Hematopoietic multipotent progenitor cell treated with erythropoietin and hydrocortisone succinate and interleukin-3 and kit ligand, for 4 days (in vitro differentiated cells): ENCODE measurements around the gene NAP1L1.

Source experiments
- DNase-seq: peaks from one replicate; pipeline ENCODE4 v3.0.0-alpha.2; 2015

Gene NAP1L1

DNA sequence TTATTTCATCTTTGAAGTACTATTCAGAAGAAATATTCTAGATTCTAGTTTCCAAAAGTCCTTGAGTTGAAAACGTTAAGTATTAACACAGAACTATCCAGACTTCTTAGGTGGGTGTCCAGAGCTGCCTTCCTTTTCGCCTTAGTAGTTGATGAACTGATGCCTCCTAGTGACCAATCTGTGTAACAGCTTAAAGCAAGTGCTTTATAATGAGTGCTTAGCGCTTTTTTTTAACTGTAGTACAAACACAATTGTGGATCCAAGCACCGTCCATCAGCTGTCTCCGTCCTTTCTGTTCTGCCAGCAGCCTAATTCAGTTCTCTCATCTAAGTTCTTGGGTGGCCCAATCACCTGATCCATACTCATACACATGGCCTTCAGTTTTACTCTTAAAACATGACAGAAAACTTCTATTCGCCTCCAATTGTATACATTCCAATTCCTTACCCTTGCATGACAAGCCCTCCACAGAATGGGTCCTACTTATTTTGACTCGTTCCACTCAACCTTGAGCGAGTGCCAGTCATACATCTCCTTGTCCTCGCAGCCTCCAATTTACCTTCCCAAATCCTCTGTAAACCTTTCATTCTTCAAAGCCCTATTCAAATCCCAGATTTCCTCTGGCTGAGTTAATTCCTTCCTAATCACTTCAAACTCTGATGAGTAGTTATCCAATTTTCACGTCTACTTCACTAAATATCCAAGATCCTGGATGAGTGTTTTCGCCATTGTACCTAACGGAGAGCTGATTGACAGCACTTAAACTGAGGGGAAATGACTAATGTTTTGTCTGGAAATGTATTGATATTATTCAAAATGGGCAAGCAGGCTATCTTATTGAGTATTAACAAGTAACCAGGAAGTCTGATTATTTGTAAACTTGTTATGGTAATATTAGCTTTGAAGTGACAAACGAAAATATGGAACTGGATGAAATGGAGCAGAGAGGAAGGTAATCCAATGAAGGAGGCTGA, 47.1 kb downstream of the NAP1L1 start:
- peak; percentile 90 for DNase-seq

DNA sequence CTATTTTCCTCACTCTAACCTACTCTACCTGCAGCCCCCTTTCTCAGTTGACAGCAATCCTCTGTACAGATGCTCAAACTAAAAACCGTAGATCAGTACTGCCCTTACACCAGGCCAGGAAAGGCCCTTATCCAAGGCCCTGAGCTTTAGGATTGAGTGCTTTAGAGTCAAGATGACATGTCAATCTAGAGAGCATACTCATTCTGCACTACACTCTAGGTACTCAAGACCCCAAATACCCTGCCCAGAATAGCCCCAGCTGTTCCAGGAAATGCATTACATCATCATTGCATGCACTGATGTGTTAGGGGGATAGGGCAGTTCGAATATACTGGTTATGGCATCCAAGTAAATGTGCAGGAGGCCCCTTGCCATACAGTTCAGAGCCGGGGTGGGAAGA, 49.4 kb downstream of the NAP1L1 start:
- no peak for DNase-seq

DNA sequence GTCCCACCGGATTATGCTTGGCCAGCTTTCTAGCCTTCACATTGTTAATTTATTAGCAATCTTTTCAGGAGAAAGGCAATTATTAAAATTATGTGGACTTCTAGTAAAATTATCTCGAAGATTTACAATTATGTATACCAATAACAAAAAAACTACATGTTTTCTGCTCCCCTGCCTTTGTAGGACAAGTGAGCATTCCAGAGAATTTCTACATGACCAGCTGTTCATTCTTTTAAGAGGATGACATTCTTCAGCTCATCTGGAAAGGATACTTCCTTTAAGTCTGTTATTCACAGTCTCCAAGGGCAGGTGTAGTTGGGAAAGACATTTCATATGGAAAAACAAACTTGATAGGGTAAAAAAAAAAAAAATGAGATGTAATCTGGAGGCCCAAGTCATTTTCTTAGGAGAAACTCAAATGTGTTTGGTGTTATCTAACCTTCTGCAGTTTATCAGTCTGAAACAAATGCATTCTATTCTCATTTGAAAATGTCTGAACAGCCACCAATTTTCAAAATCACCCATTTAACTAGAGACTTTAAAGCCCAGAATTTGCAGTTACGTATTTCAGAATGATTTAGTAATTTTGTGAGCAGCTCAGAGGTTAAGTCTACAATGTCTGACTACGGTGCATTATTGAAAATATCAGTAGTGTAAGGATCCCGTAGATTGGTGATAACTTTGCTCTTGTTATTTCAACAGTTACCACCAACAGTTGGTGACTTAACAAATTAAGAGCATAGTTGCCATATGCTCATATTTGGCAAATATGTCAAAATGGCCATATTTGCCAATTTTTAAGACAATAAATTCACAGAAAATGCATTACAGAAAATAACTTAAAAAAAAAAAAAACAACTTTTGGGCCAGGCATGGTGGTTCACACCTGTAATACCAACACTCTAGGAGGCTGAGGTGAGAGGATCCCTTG, 51.1 kb downstream of the NAP1L1 start:
- no peak for DNase-seq

DNA sequence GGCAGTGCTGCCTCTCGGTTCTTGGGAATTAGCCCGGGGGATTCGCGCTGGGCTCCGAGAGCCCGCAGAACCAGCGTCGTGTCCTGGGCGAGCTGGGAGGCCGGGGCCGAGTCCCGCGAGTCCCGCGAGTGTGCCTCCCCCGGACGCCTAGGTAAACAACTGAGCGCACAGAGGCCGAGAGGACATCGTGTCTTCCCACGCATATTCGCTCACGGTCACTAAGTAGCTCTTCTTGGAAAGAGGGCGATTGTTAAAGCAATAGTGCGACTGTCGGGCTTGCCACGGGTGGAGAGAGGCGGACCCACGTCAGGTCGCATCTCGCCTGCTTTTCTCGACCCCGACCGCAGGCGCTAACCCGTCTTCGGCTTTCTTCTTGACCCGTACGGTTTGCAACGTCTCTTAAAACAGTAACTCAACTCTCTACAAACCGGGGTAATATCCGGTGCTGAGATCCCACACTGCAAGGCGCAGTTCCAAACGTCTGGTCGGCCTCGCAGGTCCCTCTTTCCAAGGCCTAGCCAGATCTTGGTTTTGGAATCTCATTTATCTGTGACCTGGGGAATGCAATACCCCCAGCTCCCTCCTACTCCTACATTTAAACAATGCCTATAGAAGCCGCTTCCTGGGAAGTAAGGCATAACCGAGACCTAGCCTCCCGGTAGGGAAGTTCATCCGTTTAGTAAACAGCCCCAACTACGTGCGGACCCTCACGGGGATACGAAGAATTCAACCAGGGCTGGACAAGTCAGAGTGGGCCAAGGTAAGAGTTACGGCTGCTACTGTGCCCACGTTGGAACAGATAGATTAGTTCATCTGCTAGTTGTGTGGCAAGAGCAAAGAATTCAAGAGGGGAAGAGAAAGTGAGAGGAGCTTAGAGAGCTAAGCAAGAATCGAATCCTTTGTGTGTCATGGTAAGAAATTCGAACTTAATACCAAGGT, 52.2 kb downstream of the NAP1L1 start:
- DNase-seq = peak; percentile 43

DNA sequence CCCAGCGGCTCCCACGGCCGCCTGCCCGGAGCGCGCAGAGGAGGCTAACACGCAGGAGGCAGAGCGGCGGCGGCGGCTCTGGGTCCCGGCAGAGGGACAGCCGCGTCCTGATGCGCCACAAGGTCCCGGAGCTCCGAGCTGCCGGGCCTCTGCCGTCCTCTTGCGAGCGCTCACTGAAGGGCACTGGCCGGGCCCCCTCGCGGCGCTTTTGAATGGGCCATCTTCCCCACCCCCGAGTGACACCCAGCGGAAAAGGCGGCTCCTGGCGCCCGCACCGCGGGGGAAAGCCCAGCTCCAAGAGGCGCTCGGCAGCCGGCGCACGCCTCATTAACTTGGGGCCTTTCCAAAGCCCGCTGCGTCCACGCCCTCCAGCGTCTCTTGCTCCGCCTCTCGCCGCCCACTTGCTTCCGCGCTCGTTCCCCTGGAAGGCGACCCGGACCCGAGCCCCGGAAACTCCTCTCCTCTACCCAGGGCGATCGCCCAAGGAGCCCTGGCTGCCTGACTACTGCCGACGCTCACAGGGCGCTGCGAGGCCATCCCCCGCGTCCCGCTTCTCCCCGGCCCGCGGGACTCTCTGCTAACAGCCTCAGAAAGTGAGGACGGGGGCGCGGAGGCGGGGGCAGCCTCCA, 53.0 kb downstream of the NAP1L1 start, which contains the start of gene PHLDA1:
TSS of gene PHLDA1 (minus strand) at position 363 of the 629 bp plus-strand sequence.
- DNase-seq = peak; percentile 93

DNA sequence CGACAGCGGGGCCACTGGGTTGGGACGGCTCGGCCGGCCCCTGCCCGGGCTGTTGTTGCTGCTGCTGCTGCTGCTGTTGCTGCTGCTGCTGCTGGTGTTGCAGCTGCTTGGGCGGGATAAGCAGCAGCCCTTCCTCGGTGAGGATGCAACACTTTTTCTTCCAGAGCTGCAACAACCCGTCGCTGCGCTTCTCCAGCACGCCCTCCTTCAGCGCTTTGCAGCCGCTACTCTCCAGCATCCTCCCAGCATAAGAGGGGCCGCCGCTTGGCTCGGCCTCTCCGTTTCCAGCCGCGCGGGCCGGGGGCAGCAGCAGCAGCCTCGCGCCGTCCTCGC, 53.4 kb downstream of the NAP1L1 start:
- DNase-seq = no peak

DNA sequence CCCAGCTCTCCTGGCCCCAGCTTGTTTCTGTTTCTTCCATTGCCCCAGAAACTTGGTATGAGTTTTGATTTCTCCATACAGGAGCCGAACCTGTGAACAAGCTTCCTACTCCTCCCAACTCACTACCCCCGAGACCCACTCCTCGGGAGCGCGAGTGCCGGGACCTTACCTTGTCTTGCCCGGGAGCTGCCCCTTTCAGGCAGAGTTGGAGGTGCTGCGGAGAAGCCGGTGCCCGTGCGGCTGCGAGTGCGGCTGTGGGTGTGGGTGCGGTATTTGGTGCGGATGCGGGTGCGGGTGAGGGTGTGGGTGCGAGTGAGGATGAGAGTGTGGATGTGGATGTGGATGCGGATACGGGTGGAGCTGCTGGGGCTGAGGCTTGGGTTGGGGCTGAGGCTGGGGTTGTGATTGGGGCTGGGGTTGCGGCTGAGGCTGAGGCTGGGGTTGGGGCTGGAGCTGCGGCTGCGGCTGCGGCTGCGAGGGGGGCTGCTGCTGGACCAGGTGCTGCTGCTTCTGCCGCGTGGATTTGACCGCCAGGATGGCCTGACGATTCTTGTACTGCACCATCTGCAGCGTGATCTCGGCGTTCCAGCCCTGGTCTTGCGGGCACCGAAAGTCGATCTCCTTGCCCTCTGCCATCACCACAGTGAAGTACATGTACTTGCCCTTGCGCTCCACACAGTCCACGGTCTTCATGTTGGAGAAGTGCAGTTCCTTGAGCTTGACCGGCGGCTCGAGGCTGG, 54.0 kb downstream of the NAP1L1 start:
- DNase-seq = peak; percentile 37

DNA sequence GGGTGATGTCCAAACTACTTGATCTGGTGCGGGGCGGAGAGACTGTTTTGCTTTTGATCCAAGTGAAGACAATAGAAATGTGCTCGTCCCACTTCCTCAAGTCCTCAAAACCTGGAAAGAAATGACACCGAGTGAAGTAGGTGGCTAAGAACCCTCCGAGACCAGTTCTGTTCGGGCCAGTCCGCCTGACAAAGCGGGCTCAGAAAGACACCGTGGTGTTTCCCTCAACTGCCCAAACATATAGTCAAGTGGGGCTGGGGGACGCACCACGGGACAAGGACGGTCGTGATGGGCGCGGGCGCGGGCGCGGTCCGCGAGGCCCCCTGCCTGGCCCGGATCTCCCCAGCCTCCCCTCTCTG, 54.5 kb downstream of the NAP1L1 start:
- no peak for DNase-seq

DNA sequence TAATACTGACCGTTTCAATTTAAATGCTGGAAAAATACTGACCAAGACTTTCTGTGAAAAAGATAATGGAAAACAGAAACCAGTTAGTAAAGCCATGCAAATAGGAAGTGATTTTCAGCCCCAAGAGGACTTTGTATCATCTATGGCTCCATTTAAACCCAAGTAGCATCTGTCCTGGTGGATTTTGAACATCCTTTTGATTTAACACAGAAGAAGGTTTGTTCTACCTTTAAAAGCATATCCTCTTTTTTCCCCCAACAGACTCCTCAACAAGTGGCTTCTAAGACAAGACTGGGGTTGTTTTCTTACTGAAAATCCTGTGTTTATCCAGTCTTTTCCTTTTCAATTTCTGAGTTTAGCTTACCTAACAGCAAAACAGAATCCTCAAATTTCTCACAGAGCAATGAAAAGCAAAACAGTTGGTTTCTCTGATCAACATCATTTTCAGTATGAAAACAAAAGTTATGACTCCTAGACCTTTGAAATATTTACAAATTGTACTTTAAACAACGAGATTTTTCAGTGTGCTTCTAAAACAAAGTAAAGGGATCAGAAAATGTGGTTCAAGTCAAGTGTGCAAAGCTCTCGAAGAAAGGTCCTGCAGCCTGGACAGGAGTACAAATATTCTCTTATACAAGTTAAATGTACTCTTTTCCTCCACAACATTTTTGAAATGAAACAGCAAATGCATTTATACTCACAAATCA, 55.8 kb downstream of the NAP1L1 start:
- DNase-seq = no peak

DNA sequence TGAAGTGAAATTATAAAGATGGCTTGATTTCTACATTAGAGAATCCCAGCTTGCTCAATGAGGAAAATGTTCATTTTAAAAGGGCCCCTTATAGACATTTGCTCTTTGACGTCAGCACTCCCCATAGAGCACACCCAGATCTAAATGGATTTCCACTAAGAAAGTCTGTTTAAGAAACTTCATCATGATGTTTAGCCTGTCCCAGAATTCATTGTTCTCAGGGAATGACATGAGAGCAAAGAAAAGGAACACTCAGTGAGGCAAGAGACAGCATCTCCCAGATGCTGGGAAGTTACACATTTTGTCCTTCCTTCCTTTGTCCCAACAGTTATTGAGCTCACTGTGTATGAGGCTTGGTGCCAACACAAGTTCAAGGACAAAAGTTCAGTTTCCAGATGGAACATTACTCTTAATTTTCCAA, 57.8 kb downstream of the NAP1L1 start:
- DNase-seq = no peak

DNA sequence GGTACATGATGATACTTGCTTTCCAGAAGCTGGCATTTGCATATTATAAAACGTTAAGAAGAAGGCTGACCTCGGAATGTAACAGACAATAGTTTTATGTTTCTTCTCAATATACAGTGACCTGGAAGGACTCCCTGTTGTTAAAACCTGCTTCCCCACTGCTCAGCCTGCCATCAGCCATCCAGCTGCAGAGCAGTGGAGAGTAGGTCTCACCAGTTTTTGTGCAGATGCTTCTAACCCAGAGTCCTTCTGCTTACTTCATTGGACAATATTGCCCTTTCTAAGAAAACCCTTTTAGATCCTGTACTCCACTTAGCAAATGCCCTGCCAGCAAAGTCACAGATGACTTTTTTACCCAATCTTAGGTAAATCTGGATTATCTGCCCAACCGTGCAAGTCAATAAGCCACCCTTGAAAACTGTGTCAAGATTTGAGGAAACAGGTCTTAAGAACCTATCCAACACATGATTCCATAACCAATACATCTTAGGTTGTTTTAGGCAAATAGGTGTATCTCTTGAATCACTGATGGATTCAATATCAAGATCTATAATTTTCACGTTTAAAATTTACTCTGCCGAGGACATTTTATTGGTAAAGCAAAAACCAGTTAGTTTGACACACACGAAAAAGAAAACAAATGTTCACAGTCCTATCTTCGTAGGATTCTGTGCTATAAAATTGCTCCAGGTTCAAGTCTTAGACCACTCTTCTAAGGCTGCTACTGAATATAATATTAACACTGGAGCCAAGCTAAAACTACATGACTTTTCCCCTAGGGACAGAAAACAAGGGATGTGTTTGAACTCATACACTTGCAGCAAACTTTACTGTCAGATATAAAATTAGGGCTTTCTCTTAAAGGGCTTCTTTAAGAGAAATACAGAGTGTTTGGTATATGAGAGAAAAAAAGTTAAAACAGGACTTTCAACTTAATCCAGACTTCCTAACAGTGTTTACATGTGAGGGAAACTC, 58.6 kb downstream of the NAP1L1 start:
- no peak for DNase-seq

DNA sequence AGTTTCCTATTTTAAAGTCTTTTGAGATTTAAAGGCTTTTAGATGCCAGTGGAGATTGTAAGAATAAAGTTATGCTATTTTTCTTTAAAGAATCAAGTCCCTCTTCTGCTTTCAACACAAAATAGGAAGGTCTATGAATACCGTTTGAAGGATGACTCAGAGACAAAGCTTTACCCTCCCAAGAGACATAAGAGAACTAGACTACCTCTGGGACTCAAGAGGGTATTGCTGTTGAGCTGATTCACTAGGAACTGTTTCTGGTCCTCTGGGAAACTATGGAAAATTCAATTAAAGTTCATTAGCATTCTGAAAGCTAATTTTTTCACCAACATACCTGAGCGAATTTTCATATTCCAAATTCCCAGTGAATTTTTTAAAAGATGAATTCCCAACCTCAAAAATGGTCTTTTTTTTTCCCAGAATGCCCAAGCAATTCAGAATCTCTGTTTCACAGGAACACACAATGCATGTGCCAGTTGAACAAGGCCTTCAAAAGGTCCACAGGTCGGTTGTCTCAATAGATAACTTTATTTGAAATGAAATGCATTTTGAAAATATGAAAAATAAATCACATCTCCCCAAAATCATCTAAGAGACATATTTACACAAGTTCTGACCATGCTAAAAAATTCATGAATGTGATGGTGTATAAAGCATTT, 59.4 kb downstream of the NAP1L1 start:
- DNase-seq = no peak

DNA sequence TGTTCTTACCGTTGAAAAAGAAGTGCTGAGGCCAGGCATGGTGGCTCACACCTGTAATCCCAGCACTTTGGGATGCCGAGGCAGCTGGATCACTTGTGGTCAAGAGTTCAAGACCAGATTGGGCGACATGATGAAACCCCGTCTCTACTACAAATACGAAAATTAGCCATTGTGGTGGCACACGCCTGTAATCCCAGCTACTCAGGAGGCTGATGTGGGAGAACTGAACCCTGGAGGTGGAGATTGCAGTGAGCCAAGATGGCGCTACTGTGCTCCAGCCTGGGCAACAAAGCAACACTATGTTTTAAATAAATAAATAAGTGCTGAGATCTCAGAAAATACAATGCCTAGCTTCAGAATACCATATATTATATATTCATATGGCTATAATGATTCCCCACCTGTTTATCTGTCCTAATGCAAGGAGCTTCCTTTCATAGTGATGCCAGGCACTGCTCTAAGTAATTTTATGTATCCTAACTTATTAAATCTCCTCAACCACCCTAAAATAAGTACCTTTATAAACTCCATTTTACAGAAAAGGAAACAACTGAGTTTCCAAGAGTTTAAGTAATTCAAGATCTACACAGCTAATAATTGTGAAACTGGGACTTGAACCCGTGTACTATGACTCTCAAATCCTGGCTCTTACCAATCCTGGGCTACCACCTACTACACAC, 60.2 kb downstream of the NAP1L1 start:
- no peak for DNase-seq

DNA sequence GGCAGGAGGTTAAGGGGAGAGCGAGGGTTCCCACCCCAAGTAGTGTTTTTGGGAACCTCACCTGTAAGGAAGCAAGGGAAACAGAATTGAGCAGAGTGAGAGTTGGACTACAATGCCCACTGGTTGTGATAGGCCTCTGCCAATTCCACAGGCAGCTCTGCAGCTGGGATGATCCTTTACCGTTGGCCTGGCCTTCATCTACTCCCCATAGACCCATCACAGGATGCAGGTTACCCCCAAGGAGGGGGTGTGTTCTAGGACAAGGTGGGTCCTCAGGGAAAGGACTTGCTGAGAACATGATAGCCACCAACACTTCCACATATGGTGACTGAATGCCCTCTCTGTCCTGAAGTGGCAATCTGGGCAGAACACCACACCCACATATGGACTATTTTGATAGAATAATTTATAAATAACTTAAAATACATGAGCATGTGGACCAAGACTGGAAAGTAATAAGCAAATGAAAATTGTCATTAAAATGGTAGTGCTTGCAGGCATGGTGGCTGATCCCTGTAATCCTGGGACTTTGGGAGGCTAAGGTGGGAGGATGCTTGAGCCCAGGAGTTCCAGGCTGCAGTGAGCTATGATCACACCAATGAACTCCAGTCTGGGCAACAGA, 61.3 kb downstream of the NAP1L1 start:
- no peak for DNase-seq

DNA sequence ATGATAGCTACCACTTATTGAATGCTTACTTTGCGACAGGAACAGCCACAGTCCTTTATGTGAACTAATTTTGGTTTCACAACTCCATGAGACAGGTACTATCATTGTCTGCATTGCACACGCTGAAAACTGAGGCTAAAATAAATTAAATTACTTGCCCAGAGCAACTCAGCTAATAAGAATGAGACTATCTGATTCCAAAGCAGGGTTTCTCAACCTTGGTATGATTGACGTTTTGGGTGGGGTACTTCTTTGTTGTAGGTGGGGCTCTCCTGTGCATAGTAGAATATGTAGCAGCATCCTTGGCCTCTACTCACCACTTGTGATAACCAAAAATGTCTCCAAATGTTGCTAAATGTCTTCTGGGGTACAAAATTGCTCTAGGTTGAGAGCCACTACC, 62.0 kb downstream of the NAP1L1 start:
- no peak for DNase-seq

DNA sequence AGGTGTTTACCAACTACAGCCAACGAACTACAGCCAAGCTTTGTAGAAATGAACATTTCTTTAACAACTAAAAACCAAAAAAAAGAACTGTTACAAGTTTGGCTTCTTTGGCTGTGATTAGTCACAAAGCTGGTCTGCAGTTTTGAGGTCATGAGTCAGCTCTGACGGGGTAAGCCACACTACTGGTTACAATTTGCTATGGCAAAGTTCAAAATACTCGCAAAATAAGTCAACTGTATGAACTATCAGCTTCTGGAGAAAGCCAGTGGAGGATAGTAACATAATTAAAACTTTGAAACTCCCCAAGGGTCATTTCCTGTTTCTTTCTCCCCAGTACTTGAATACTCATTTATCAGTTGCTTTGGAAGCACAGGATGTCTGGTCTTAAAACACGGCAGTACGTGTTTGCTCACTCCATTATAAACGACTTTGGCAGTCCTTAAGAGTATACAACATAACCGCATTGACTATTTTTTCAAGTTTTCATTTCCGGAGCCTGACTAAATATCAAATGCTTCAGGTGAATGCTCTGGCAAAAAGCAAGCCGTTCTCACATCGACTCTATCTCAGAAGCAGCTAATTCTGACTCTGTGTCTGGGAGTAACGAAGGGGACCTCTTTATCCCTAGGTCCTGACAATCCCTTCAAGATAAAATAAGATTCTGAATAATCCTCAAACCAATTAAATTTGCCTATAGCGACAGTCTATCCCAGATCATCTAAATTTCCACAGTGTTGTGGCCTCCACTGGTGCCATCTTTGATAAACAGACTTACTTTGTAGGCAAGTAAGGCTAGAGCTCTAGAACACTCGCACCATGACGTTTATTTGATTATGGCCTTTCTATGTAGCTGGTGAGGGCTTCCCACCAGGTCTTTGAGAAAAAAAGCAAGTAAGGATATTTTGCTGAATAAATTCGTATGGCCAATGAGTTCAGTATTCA, 63.5 kb downstream of the NAP1L1 start:
- peak; percentile 74 for DNase-seq

DNA sequence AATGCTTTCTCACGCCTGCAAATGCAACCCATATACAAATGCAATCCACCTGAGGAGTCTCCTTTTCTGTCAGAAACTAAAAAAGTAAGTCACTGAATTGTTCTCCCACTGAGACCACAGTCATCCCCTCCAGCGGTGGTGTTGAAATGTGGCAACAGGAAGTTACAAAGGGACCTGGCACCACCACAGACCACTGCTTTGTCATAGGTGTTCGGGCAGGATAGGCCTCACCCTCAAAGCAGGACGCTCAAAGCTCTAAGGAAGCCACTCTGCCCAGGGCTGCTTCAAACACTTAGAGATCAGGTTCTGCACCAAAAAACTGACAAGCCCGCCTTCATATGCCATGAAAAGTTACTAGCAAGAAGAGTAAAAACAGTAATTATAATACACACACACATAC, 64.2 kb downstream of the NAP1L1 start:
- DNase-seq = peak; percentile 85
